ENCODE data around the gene MYO1B.

MYO1B gene

GRCh38 chr2:191359133-191359532 lies 113.9 kb downstream of the MYO1B start:
- no peak for DNase-seq (ENCODE audit: low read depth in 3 of 3)

GRCh38 chr2:191360918-191361317 lies 115.7 kb downstream of the MYO1B start:
- no peak for DNase-seq (ENCODE audit: low read depth in 3 of 3)

- no peak for DNase-seq (ENCODE audit: low read depth in 3 of 3)
These were observed 117.6 kb downstream of the MYO1B start for GRCh38 chr2:191362841-191363240.

GRCh38 chr2:191363267-191363666 lies 118.1 kb downstream of the MYO1B start:
- no peak for DNase-seq (ENCODE audit: low read depth in 3 of 3)

GRCh38 chr2:191365089-191365488 lies 119.9 kb downstream of the MYO1B start:
- no peak for DNase-seq (ENCODE audit: low read depth in 3 of 3)

GRCh38 chr2:191366199-191366598 lies 121.0 kb downstream of the MYO1B start:
- no peak for DNase-seq (ENCODE audit: low read depth in 3 of 3)

GRCh38 chr2:191369034-191369433 lies 123.8 kb downstream of the MYO1B start:
- no peak for DNase-seq (ENCODE audit: low read depth in 3 of 3)

- no peak for DNase-seq (ENCODE audit: low read depth in 3 of 3)
These were observed 129.2 kb downstream of the MYO1B start for GRCh38 chr2:191374366-191374765.

GRCh38 chr2:191374939-191375338 lies 129.7 kb downstream of the MYO1B start:
- no peak for DNase-seq (ENCODE audit: low read depth in 3 of 3)

GRCh38 chr2:191376981-191377629 lies 131.9 kb downstream of the MYO1B start:
- DNase-seq (ENCODE audit: low read depth in 3 of 3), result peak; percentile 5 to 19 (median 19)

GRCh38 chr2:191379375-191379774 lies 134.2 kb downstream of the MYO1B start:
- no peak for DNase-seq (ENCODE audit: low read depth in 3 of 3)

GRCh38 chr2:191382801-191383200 lies 137.6 kb downstream of the MYO1B start:
- DNase-seq (ENCODE audit: low read depth in 3 of 3), result no peak

GRCh38 chr2:191383486-191383885 lies 138.3 kb downstream of the MYO1B start:
- no peak for DNase-seq (ENCODE audit: low read depth in 3 of 3)

GRCh38 chr2:191384829-191385228 lies 139.6 kb downstream of the MYO1B start:
- no peak for DNase-seq (ENCODE audit: low read depth in 3 of 3)

GRCh38 chr2:191385416-191386160 lies 140.4 kb downstream of the MYO1B start:
- DNase-seq (ENCODE audit: low read depth in 3 of 3), result peak in 1 of 3 donors; percentile 18

- DNase-seq (ENCODE audit: low read depth in 3 of 3), result no peak
These were observed 141.8 kb downstream of the MYO1B start for GRCh38 chr2:191386938-191387536.

- DNase-seq (ENCODE audit: low read depth in 3 of 3), result no peak
These were observed 144.1 kb downstream of the MYO1B start for GRCh38 chr2:191389288-191389687.

GRCh38 chr2:191391171-191391570 lies 146.0 kb downstream of the MYO1B start:
- DNase-seq (ENCODE audit: low read depth in 3 of 3), result no peak

GRCh38 chr2:191394043-191394442 lies 148.8 kb downstream of the MYO1B start:
- no peak for DNase-seq (ENCODE audit: low read depth in 3 of 3)

GRCh38 chr2:191396794-191397193 lies 151.6 kb downstream of the MYO1B start:
- DNase-seq (ENCODE audit: low read depth in 3 of 3), result no peak

GRCh38 chr2:191399601-191400000 lies 154.4 kb downstream of the MYO1B start:
- no peak for DNase-seq (ENCODE audit: low read depth in 3 of 3)

GRCh38 chr2:191401287-191401686 lies 156.1 kb downstream of the MYO1B start:
- DNase-seq (ENCODE audit: low read depth in 3 of 3), result no peak

- no peak for DNase-seq (ENCODE audit: low read depth in 3 of 3)
These were observed 157.9 kb downstream of the MYO1B start for GRCh38 chr2:191402966-191403565.
